Measurements from ENCODE around the gene NLRP9. TPM values are rescaled to one million over a fixed set of nuclear protein-coding genes. Genes with fewer than 3 reads are reported as not detected.
A peak's percentile ranks its signal among the peaks of the same experiment; 100 is the strongest.

Gene NLRP9
- total RNA-seq, 1 experiment from 2014 or later = not detected

DNA sequence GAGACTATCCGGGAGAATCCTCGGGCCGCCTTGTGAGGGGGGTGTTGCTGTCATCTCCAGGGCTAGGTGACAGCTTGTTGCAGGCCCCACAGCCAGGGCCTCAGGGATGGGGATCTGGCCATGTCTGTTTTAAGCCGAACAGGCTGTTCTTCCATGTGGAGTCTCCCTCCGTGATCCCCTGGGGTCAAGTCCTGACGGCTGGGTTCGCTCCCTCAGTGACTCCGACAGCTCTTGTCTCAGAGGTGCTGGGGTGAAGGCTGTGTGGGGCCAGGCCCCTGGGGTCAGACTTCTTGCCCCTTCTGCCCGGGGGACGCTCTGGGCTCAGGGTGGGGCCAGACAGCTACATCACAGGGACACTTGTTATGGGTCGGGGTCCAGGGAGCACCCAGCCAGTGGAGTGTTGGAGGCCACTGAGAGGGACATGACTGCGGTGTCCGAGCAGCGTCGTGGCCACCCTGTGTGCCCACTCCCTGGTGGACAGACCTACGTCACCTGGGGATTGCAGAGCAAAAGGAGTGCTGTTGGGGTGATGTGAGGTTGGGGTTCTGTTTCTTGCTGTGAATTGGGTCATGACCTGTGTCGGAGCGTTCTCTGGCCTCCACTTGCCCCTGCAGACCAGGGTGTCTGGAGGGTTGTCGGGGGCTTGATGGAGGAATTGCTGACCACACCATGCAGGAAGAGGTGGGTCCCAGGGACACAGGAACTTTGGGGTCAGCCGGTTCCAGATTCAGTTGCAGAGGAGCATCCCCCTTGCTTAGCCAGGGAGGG, 41.7 kb downstream of the NLRP9 start:
- H3K36me3 ChIP-seq (ENCODE audit: low read depth) = peaks cover 12% of the 10 kb centered on the region; the same call in 1 of the 2 replicates
- no peak overlapping the region for H3K4me2 ChIP-seq
- no TSS peak for BruUV-seq (replicated peaks)
- H3K27me3 ChIP-seq (ENCODE audit: insufficient read depth, low read depth) = no peaks in the 10 kb centered on the region
- H3K9me2 ChIP-seq (ENCODE audit: insufficient read depth) = no peaks in the 10 kb centered on the region
- H2AFZ ChIP-seq = no peak overlapping the region
- CTCF ChIA-PET = no interaction called here
- no peaks in the 10 kb centered on the region for H3F3A ChIP-seq (ENCODE audit: insufficient read depth, low read depth)
- H4K20me1 ChIP-seq (ENCODE audit: insufficient read depth) = peaks cover 3% of the 10 kb centered on the region; the same call in 1 of the 2 replicates
- H3K4me1 ChIP-seq (replicated peaks; ENCODE audit: insufficient read depth) = no peaks in the 10 kb centered on the region
- intact Hi-C loops (cut with micrococcal nuclease; ENCODE audit: unreplicated experiment) = no loop called here
- H3K4me3 ChIP-seq = no peak overlapping the region
- DNase-seq = no peak
- POLR2A ChIA-PET (ENCODE audit: unreplicated experiment) = no interaction called here
- TF ChIP-seq CTCF (conservative IDR thresholded peaks at IDR 0.05) = no peak
- H3K79me2 ChIP-seq (ENCODE audit: low read depth) = no peaks in the 10 kb centered on the region
- no peaks in the 10 kb centered on the region for H3K9me3 ChIP-seq (ENCODE audit: insufficient read depth, low read depth)
- H3K27ac ChIP-seq = no peak overlapping the region

GRCh38 chr19:55695511-55696290, 42.5 kb downstream of the NLRP9 start:
- Histone ChIP-seq H4K20me1 (ENCODE audit: insufficient read depth) (peaks cover 3% of the 10 kb centered on the region; the same call in 1 of the 2 replicates), H3K4me3 (no peak overlapping the region), H2AFZ (no peak overlapping the region), H3K9me3 (ENCODE audit: insufficient read depth, low read depth) (no peaks in the 10 kb centered on the region), H3K4me2 (no peak overlapping the region), H3K79me2 (ENCODE audit: low read depth) (no peaks in the 10 kb centered on the region), H3K9me2 (ENCODE audit: insufficient read depth) (no peaks in the 10 kb centered on the region), H3K4me1 (replicated peaks; ENCODE audit: insufficient read depth) (no peaks in the 10 kb centered on the region), H3K27ac (no peak overlapping the region), H3K27me3 (ENCODE audit: insufficient read depth, low read depth) (no peaks in the 10 kb centered on the region), H3F3A (ENCODE audit: insufficient read depth, low read depth) (no peaks in the 10 kb centered on the region), H3K36me3 (ENCODE audit: low read depth) (peaks cover 12% of the 10 kb centered on the region; the same call in 1 of the 2 replicates)
- ChIA-PET CTCF (no interaction called here), POLR2A (ENCODE audit: unreplicated experiment) (no interaction called here)
- TSS peak; percentile 61 for BruUV-seq (replicated peaks)
- intact Hi-C loops (cut with micrococcal nuclease; ENCODE audit: unreplicated experiment) = no loop called here
- no peak for DNase-seq
- TF ChIP-seq CTCF (conservative IDR thresholded peaks at IDR 0.05) = no peak
- TF ChIP-seq EZH2 (IDR thresholded peaks at IDR 0.05; ENCODE audit: low read depth) = no peak

- intact Hi-C loops (cut with micrococcal nuclease; ENCODE audit: unreplicated experiment) = no loop called here
- TF ChIP-seq EZH2 (IDR thresholded peaks at IDR 0.05; ENCODE audit: low read depth) (no peak), CTCF (conservative IDR thresholded peaks at IDR 0.05) (no peak)
- no peaks in the 10 kb centered on the region for H3K27me3 ChIP-seq (ENCODE audit: insufficient read depth, low read depth)
- no peaks in the 10 kb centered on the region for H3K79me2 ChIP-seq (ENCODE audit: low read depth)
- no peak overlapping the region for H3K4me2 ChIP-seq
- peaks cover 3% of the 10 kb centered on the region; the same call in 1 of the 2 replicates for H4K20me1 ChIP-seq (ENCODE audit: insufficient read depth)
- ChIA-PET CTCF (no interaction called here), POLR2A (ENCODE audit: unreplicated experiment) (no interaction called here)
- H3K4me3 ChIP-seq = no peak overlapping the region
- H3K9me2 ChIP-seq (ENCODE audit: insufficient read depth) = no peaks in the 10 kb centered on the region
- H3K9me3 ChIP-seq (ENCODE audit: insufficient read depth, low read depth) = no peaks in the 10 kb centered on the region
- DNase-seq = no peak
- no peak overlapping the region for H3K27ac ChIP-seq
- H3K36me3 ChIP-seq (ENCODE audit: low read depth) = peaks cover 12% of the 10 kb centered on the region
- no peaks in the 10 kb centered on the region for H3F3A ChIP-seq (ENCODE audit: insufficient read depth, low read depth)
- H2AFZ ChIP-seq = no peak overlapping the region
- no peaks in the 10 kb centered on the region for H3K4me1 ChIP-seq (replicated peaks; ENCODE audit: insufficient read depth)
- no TSS peak for BruUV-seq (replicated peaks)
Observed at GRCh38 chr19:55694656-55695491, 43.3 kb downstream of the NLRP9 start.

All from PC-9 (cell line).